Caco-2 (cell line): Measurements from ENCODE around the gene FAM168A. TPM values are rescaled to one million over a fixed set of nuclear protein-coding genes. Genes with fewer than 3 reads are reported as not detected.

ENCODE experiments used
- BruUV-seq: library from RNA; stranded (reverse); fragments of 400-500 nt; replicated peaks from 2 replicates; lab custom pipeline; 2021; lab: Mats Ljungman, UMichigan
- CTCF ChIA-PET: fragments of 300-600 bp; sonication (Branson Sonifier 250); formaldehyde crosslinking; loops from one replicate; lab custom pipeline; 2022; ENCODE audit warnings: antibody characterized with exemption; lab: Charles Lee
- POLR2A ChIA-PET: fragments of 300-600 bp; sonication (Branson Sonifier 250); formaldehyde crosslinking; loops from one replicate; lab custom pipeline; 2022; ENCODE audit warnings: antibody characterized with exemption; lab: Charles Lee
- DNase-seq, 2 experiments: peaks; one replicate each; pipeline versions ENCODE4 v3.0.0 to v3.0.0-alpha.2; 2020 to 2022
- H3K27me3 ChIP-seq: replicated peaks from 2 replicates; pipeline ENCODE4 v1.6.0; 2011; ENCODE audit warnings: low read length; ENCODE audit not compliant: control insufficient read depth, insufficient read depth
- H3K36me3 ChIP-seq: 2 replicates; pipeline ENCODE4 v1.5.1; 2011; ENCODE audit warnings: low read length; ENCODE audit not compliant: control insufficient read depth, insufficient read depth
- H3K4me1 ChIP-seq: fragments of 250-450 bp; sonication (Bioruptor Pico); 2 replicates; pipeline ENCODE4 v1.5.1; 2020; ENCODE audit warnings: mild to moderate bottlenecking
- H3K4me3 ChIP-seq: 2 replicates; pipeline ENCODE4 v1.5.1; 2011; ENCODE audit warnings: low read depth, mild to moderate bottlenecking, control low read depth, low read length
- H3K9me3 ChIP-seq: fragments of 250-450 bp; sonication (Bioruptor Pico); 2 replicates; pipeline ENCODE4 v1.5.1; 2020; ENCODE audit warnings: mild to moderate bottlenecking, moderate library complexity
- H3K27ac Mint-ChIP-seq: one replicate; pipeline ENCODE4 v1.8.0; 2022; ENCODE audit warnings: mixed read lengths; ENCODE audit not compliant: unreplicated experiment
- H3K27me3 Mint-ChIP-seq: one replicate; pipeline ENCODE4 v1.8.0; 2022; ENCODE audit warnings: mixed read lengths; ENCODE audit not compliant: insufficient read depth, unreplicated experiment
- H3K36me3 Mint-ChIP-seq: one replicate; pipeline ENCODE4 v1.8.0; 2022; ENCODE audit warnings: mild to moderate bottlenecking, mixed read lengths; ENCODE audit not compliant: insufficient read depth, unreplicated experiment
- H3K4me1 Mint-ChIP-seq: one replicate; pipeline ENCODE4 v1.8.0; 2022; ENCODE audit warnings: low read depth, mixed read lengths; ENCODE audit not compliant: unreplicated experiment
- H3K4me3 Mint-ChIP-seq: one replicate; pipeline ENCODE4 v1.8.0; 2022; ENCODE audit warnings: mild to moderate bottlenecking, moderate library complexity, mixed read lengths; ENCODE audit not compliant: unreplicated experiment
- H3K9me3 Mint-ChIP-seq: one replicate; pipeline ENCODE4 v1.8.0; 2022; ENCODE audit warnings: mixed read lengths; ENCODE audit not compliant: unreplicated experiment
- intact Hi-C: fragments of 100-400 bp; cut with micrococcal nuclease; formaldehyde crosslinking; loops from one replicate; pipeline ENCODE4 v1.10.0; 2022; ENCODE audit not compliant: unreplicated experiment
- total RNA-seq: library from RNA; stranded (reverse); gene quantifications from 2 replicates; pipeline ENCODE4 v1.2.3, GENCODE V29; 2022
- TF ChIP-seq, protein P1 (sequence below), 2 experiments: fragments of 200-600 bp in 1 of 2; IDR thresholded peaks; 1 replicate in 1 of 2; 2 replicates in 1 of 2; pipeline versions ENCODE4 v1.5.1 to v1.8.0; 2011 to 2022; ENCODE audit warnings: antibody characterized with exemption in 1 of 2, control low read depth in 1 of 2, inconsistent platforms in 1 of 2, low read depth in 1 of 2, low read length in 1 of 2, mild to moderate bottlenecking in 1 of 2, moderate library complexity in 1 of 2; ENCODE audit not compliant: insufficient read depth in 1 of 2, severe bottlenecking in 1 of 2, unreplicated experiment in 1 of 2

FAM168A gene
- total RNA-seq, 1 experiment from 2014 or later, result 46.0 TPM

DNA sequence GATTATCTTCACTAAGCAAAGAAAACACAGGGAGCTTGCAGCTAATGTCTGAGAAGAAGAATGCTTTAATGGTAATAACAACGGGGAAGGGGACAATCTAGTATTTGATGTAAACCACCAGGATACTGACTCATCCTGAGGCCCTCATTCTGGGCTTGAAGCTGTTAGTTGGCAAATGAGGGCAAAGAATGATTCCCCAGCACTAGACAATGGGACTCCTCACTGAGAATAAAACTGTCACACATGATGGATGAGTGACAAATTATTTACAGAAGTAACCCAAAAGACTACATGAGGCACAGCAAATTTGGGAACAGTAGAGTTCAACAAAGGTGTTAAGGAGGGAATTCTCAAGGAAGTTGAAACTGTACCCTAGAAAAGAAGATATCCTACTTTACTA is 76.3 kb downstream of the FAM168A start:
- no peak overlapping the region for H3K4me3 Mint-ChIP-seq
- H3K27ac Mint-ChIP-seq, result no peak overlapping the region
- no TSS peak for BruUV-seq
- H3K36me3 Mint-ChIP-seq, result no peaks in the 10 kb centered on the region
- Histone ChIP-seq H3K4me1 (0 out of 2 replicates have a peak, but pooled peaks cover 5% of the 10 kb centered on the region), H3K9me3 (peaks cover 10% of the 10 kb centered on the region), H3K4me3 (no peak overlapping the region), H3K36me3 (no peaks in the 10 kb centered on the region), H3K27me3 (no peaks in the 10 kb centered on the region)
- TF ChIP-seq, protein P1, sequence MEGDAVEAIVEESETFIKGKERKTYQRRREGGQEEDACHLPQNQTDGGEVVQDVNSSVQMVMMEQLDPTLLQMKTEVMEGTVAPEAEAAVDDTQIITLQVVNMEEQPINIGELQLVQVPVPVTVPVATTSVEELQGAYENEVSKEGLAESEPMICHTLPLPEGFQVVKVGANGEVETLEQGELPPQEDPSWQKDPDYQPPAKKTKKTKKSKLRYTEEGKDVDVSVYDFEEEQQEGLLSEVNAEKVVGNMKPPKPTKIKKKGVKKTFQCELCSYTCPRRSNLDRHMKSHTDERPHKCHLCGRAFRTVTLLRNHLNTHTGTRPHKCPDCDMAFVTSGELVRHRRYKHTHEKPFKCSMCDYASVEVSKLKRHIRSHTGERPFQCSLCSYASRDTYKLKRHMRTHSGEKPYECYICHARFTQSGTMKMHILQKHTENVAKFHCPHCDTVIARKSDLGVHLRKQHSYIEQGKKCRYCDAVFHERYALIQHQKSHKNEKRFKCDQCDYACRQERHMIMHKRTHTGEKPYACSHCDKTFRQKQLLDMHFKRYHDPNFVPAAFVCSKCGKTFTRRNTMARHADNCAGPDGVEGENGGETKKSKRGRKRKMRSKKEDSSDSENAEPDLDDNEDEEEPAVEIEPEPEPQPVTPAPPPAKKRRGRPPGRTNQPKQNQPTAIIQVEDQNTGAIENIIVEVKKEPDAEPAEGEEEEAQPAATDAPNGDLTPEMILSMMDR (IDR thresholded peaks at IDR 0.05; ENCODE audit: insufficient read depth in 1 of 2, low read depth in 1 of 2, low read length in 1 of 2, severe bottlenecking in 1 of 2, unreplicated experiment in 1 of 2), result no peak
- intact Hi-C loops, result no loop called here
- H3K9me3 Mint-ChIP-seq, result peaks cover 9% of the 10 kb centered on the region
- DNase-seq, result no peak
- no peaks in the 10 kb centered on the region for H3K27me3 Mint-ChIP-seq
- POLR2A ChIA-PET, result no interaction called here
- CTCF ChIA-PET, result interaction anchor here (0.8 kb wide), 1 partner anchor 170 kb away, joined by 4 read pairs; no protein-coding TSS in a partner anchor
- peaks cover 8% of the 10 kb centered on the region for H3K4me1 Mint-ChIP-seq

DNA sequence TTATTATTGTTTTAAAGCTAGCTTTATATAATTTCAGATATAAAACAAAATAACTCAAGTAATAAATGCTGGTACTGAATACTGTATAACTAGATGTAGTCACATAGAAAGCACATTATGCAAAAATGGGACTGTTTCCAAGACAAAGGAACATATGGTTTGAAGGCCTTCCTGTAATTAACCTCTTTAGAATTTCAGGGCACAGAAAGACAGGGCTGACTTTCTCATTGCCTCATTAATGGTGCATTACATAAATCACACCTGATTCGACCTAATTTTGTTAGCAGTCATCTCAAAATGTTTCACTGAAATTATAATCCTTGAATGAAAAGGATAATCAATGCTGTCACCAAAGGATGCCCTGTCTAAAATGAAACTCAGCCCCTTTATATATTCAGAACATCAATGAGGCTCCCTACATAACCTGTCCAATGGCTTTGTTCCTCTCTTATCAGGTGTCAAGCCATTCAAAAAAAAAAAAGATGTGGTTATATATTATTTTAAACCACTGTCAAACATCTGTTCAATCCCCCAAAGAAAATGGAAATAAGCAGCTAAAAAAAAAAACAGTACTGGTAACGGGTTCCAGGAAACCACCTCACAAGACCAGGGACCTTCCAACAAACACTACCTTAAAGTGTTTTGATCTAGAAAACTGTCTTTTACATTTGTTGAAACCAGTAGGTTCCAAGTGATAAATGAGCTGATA is 77.4 kb downstream of the FAM168A start:
- intact Hi-C loops, result no loop called here
- H3K4me3 Mint-ChIP-seq, result no peak overlapping the region

DNA sequence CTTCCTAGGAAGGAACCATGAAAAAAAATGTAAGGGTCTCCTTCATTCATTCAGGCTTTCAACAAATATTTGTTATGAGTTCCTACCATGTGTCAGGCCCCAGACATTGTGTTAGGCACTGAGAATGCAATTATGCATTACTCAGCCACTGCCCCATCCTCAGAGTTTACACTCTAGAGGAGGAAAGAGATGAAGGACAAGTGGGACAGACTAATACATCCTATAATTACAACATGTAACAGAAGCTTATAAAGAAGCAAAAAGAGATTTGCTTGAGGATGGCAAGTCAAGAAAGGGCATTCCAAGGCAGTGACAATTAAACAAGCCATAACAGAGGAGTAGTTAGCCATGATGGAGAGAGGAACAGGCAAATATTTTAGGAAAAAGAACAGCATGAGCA is 78.6 kb downstream of the FAM168A start:
- Mint-ChIP-seq H3K36me3 (no peaks in the 10 kb centered on the region), H3K9me3 (no peaks in the 10 kb centered on the region), H3K27ac (no peak overlapping the region), H3K4me3 (no peak overlapping the region), H3K4me1 (peaks cover 8% of the 10 kb centered on the region), H3K27me3 (no peaks in the 10 kb centered on the region)
- Histone ChIP-seq H3K36me3 (no peaks in the 10 kb centered on the region), H3K9me3 (peaks cover 10% of the 10 kb centered on the region), H3K4me3 (no peak overlapping the region), H3K27me3 (no peaks in the 10 kb centered on the region), H3K4me1 (0 out of 2 replicates have a peak, but pooled peaks cover 5% of the 10 kb centered on the region)
- DNase-seq, result no peak
- TF ChIP-seq, protein P1 (IDR thresholded peaks at IDR 0.05; ENCODE audit: insufficient read depth in 1 of 2, low read depth in 1 of 2, low read length in 1 of 2, severe bottlenecking in 1 of 2, unreplicated experiment in 1 of 2), result no peak
- BruUV-seq, result no TSS peak
- ChIA-PET CTCF (no interaction called here), POLR2A (no interaction called here)
- intact Hi-C loops, result no loop called here

More for the DNA sequence above, 77.4 kb downstream of the FAM168A start:
- H3K4me1 Mint-ChIP-seq, result peaks cover 8% of the 10 kb centered on the region
- DNase-seq, result no peak
- CTCF ChIA-PET, result no interaction called here
- H3K4me1 ChIP-seq, result 0 out of 2 replicates have a peak, but pooled peaks cover 5% of the 10 kb centered on the region
- H3K36me3 Mint-ChIP-seq, result no peaks in the 10 kb centered on the region
- no peaks in the 10 kb centered on the region for H3K27me3 Mint-ChIP-seq
- TF ChIP-seq, protein P1 (IDR thresholded peaks at IDR 0.05; ENCODE audit: insufficient read depth in 1 of 2, low read depth in 1 of 2, low read length in 1 of 2, severe bottlenecking in 1 of 2, unreplicated experiment in 1 of 2), result no peak
- no peak overlapping the region for H3K27ac Mint-ChIP-seq
- H3K4me3 ChIP-seq, result no peak overlapping the region
- no peaks in the 10 kb centered on the region for H3K27me3 ChIP-seq
- H3K36me3 ChIP-seq, result no peaks in the 10 kb centered on the region
- BruUV-seq, result no TSS peak
- H3K9me3 ChIP-seq, result peaks cover 10% of the 10 kb centered on the region
- POLR2A ChIA-PET, result no interaction called here
- H3K9me3 Mint-ChIP-seq, result peaks cover 9% of the 10 kb centered on the region
